ENCODE results near the gene ANO9. TPM values are rescaled to one million over a fixed set of nuclear protein-coding genes. Genes with fewer than 3 reads are reported as not detected.
"Not testable (repeated sequence)": the region's sequence is repeated elsewhere in the genome, so short reads cannot be mapped to it uniquely, and the experiment has no call there.

Gene ANO9
- total RNA-seq, 1 donor from 2014 or later, result 7.3 TPM

DNA sequence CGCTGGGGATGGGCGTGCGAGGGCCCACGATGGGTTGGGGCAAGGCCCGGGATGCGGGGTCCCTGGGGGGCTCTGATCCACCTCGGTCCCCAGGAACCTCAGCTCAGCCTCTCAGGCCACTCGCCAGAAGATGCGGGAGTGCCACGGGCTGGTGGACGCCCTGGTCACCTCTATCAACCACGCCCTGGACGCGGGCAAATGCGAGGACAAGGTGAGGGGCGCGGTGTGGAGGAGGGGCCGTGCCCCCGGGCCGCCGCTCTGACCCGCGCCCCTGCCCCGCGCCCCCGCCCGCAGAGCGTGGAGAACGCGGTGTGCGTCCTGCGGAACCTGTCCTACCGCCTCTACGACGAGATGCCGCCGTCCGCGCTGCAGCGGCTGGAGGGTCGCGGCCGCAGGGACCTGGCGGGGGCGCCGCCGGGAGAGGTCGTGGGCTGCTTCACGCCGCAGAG lies 41.5 kb downstream of the ANO9 start:
- DNase-seq, result no peak

- DNase-seq, result no peak
These were observed 42.0 kb downstream of the ANO9 start for GRCh38 chr11:399731-400211.

- no peak for DNase-seq
These were observed 43.0 kb downstream of the ANO9 start for GRCh38 chr11:398826-399225.

GRCh38 chr11:396948-397548 lies 44.8 kb downstream of the ANO9 start:
- peak; percentile 13 for DNase-seq

DNA sequence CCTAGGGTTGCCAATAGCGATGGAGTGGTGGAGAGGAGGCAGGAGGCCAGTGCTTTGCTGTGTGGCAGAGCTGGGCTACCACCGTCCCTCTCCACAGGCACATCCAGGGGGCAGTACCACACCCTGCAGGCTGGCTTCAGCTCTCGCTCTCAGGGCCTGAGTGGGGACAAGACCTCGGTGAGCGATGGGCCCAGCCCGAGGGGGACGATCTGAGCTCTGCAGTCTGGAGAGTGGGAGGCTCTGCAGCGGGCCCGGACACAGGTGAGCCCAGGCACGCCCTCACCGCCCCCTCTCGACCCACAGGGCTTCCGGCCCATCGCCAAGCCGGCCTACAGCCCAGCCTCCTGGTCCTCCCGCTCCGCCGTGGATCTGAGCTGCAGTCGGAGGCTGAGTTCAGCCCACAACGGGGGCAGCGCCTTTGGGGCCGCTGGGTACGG lies 45.3 kb downstream of the ANO9 start:
- no peak for DNase-seq

GRCh38 chr11:395866-396265 lies 45.9 kb downstream of the ANO9 start:
- DNase-seq, result no peak

DNA sequence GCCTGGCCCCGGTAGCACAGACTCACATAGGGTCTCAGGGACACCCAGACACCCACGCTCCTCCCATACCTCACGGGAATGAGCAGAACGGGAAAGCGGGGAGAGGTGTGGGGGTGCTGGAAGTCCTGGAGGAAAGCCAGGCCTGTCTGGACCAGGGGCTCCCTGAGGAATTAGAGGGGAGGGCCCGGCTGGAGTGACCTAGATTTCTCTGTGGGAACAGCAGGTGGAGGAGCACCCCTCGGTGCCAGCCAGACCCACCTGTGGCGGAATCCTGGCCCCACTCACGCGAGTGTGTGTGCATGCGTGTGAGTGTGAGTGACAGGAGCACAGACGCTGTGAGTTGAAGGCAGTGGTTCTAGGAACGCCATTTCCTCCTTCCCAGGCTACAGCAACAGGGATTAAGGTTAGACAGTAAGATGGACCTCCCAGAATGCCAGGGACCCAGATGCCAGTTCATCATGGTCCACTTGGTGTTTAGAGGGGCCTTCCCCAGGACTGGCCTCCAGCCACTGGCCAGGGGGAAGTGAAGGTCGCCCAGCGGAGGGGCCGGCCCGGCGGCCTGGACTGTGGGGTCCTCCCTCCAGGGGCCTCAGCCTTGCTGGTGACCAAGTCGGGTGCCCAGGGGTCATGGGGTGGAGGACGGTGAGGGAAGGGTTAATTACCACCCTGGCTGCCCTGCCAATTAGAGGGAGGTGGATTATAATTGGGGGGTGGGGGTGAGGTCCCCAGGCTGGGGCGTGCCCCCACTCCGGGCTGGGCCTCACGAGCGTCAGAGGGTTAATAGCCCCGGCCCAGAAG lies 46.8 kb downstream of the ANO9 start:
- DNase-seq, result no peak

DNA sequence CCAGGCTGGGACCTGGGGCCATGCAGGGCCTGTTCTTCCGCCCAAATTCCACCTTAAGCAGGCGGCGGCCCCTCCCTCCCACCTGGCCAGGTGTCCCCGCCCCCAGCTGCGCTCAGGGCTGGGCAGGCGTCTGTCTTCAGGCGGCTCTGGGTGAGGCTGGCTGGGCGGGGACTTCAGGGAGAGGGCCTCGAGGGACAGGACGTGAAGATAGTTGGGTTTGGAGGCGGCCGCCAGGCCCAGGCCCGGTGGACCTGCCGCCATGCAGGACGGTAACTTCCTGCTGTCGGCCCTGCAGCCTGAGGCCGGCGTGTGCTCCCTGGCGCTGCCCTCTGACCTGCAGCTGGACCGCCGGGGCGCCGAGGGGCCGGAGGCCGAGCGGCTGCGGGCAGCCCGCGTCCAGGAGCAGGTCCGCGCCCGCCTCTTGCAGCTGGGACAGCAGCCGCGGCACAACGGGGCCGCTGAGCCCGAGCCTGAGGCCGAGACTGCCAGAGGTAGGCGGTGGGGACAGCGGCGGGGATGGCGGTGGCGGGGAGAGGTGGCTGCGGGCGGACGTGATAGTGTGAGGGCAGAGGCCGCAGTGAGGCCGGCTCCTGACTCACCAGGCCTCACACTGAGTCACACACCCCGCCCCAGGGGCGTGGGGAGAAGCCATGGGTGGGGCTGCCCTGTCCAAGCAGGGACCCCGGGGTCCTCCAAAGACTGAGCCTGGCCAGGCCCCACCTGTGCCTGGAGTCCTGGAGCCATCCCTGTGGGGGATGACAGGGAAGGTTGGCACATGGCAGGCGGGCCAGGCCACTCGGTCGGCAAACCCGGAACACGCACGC lies 47.6 kb downstream of the ANO9 start, which contains the start of gene PKP3:
PKP3 (plus strand) TSS at position 176 of the 824 bp plus-strand sequence; CDS start at position 260, 84 bp downstream.
- DNase-seq, result no peak

DNA sequence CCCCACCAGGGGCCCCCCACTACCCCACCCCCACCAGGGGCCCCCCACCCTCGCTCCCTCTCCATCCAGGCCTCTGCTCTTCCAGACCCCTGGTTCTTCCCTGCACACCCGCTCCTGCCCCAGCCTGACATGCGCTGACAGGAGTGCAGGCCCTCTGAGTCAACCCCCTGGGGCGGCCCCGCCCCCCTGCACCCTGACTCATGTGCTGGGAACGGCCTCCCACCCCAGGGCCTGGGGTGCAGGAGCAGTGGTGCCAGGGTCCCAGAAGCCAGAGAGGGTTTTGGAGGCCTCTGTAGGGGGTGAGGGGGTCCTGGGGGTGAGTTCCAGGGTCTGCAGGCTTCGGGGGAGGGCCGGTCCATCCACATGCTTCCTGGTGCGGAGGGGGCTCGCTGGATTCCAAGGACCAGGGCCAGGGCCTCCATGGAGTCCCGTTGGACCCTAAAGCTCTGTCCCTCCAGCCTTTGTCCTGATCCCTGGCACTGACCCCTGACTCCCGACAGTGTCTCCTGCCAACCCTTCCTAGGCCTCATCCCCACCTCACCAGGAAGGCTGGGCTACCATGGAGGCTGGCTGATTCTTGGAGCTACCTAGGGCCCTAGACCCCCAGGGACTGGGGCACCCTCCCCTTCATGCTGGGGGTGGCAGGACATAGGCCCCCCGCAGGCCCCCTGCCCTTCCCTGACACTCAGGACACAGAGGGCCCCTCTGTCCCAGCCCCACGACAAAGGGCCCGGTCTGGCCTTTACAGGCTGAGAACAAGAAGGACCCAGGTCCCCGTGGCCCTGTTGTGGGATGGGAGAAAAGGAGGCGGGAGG lies 48.4 kb downstream of the ANO9 start:
- no peak for DNase-seq

DNA sequence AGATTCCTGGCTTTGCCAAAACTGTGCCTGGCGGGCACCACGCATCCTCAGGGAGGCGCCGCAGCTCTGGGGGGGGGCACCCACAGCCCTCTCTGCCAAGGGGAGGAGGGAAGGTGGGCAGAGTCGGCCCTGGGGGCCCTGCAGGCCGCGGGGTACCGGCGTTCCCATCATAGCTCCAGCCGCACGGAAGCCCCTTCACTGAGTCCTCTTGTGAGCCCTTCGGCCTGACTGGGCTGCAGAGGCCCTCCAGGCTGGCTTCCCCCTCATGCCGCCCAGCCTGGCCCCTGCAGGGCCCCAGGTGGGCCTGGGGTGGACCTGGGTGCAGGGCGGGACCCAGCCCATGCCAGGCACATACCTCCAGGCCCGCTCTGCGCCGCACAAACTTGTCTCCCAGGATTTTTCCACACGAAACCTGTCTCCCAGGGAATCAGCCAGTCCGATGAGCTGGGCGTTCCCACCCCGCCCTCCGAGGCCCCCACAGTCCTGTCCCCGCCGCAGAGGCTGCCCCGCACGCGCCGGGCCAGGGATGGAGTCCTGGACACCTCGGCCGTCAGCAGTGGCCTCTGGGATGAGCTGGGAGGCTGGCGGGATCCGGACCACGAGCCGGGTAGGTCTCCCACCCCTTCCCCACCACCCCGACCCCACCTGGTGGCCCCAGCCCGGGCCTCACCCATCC lies 49.6 kb downstream of the ANO9 start:
- no peak for DNase-seq

DNA sequence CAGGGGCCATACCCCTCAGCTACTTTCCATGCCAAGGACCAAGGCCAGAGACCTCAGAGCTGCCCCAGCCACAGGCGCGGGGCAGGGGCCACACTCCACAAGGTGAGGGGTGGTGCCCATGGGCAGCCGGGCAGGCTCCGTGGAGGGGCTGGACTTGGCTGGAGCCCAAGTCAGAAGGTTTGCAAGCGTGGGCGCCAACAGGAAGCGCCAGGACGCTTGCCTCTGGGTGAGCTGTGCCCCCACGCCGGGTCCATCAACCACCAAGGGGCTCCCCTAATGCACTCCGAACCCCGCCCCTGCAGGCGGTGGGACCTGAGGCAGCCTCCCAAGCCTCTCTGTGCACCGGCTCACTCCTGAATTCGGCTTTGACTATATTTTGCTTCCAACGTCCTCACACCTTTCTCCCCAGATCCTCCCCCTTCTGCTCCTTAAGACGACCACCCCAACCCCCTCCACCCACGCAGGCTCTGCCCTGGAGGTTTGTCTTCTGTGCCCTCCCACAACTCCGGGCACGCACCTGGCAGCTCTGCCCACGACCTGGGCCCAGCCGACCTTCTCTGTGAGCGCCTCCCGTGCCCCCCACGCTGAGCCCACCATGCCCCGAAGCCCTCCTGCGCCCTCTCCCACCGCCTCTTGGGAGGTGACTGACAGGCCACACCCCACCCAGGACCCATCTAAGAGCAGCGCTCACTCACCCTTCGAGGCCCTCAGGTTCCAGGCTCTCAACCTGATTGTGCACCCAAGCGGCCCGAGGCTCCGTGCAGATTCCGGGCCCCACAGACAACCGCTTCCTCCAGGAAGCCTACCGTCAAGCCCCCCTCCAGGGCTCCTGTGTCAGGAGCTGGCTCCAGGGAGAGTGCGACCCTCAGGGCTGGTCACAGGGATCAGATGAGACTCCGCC lies 50.4 kb downstream of the ANO9 start:
- no peak for DNase-seq

- no peak for DNase-seq
These were observed 51.6 kb downstream of the ANO9 start for GRCh38 chr11:390175-390574.

GRCh38 chr11:389369-389768 lies 52.4 kb downstream of the ANO9 start:
- not testable (repeated sequence) for DNase-seq

GRCh38 chr11:387193-387793 lies 54.5 kb downstream of the ANO9 start:
- no peak for DNase-seq

- no peak for DNase-seq
These were observed 55.3 kb downstream of the ANO9 start for GRCh38 chr11:386483-386882.

DNA sequence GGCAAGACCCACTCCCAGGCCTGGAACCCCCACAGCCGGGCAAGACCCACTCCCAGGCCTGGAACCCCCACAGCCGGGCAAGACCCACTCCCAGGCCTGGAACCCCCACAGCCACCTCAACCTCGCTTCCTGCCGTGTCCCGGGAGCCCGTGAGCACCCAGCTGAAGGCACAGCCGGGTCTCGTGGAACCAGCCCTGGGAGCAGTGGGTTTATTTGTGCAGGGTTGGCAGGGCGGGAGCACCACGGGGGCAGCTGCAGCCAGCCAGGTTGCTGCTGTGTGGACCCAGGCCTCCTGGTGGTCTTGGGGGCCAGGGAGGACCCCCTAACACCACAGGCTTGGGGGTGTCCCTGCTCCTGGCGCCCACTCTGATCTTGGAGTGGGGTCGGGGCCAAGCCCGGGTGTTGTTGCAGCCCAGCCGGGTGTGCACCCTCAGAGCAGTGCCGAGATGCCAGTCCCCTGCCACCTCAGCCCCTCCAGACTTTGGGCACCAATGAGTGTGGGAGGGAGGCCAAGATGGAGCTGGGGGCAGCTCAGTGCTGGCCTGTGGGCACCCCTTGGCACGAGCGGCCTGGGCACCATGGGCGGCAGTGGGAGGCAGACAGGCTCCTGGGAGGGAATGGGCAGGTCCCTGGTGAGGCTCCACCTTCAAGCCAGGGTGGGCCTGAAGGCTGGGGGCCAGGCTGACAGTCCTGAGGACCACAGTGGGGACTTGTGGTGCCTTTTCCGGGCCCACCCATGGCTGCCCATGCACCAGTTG lies 56.0 kb downstream of the ANO9 start:
- no peak for DNase-seq

- DNase-seq, result no peak
These were observed 57.3 kb downstream of the ANO9 start for GRCh38 chr11:384511-384910.

DNA sequence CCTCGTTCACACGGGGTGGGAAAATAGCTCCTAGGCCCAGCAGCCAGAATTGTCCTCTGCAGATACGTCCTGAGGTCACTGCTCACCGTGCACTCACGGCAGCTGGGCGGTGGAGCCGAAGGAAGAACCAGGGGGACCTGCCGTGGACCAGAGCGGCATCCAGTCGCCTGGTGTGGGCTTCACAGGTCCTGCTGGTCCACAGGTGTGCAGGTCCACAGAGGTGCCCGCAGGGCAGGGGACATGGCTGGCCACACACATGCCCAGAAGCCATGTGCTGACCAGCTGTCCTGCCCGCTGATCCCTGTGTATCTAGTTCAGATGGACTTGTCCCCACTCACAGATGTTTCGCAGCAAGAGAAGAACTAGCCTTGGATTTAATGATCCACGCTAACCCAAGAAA lies 58.4 kb downstream of the ANO9 start:
- DNase-seq, result no peak

GRCh38 chr11:382081-382629 lies 59.7 kb downstream of the ANO9 start:
- no peak for DNase-seq
